AG04449 (cell line): ENCODE measurements around the gene FLVCR2.

Experiments
- CTCF ChIA-PET: fragments of 350-600 bp; formaldehyde crosslinking; extraction: SDS; loops from one replicate; lab custom pipeline; 2021; ENCODE audit warnings: antibody characterized with exemption; lab: Yijun Ruan, JAX
- POLR2A ChIA-PET: fragments of 400-600, 350-600 bp; formaldehyde crosslinking; extraction: SDS; loops from one replicate; lab custom pipeline; 2020; ENCODE audit warnings: antibody characterized with exemption, inconsistent platforms; lab: Yijun Ruan, JAX
- DNase-seq: peaks from one replicate; pipeline ENCODE4 v3.0.0-alpha.2; 2010; ENCODE audit warnings: low read depth, low spot score
- H3K4me3 ChIP-seq: 2 replicates; pipeline ENCODE4 v1.5.1; 2011; ENCODE audit warnings: low read depth, mild to moderate bottlenecking, control low read depth, low read length
- TF ChIP-seq, protein P1 (sequence below): IDR thresholded peaks from one replicate; pipeline ENCODE4 v1.5.1; 2011; ENCODE audit warnings: mild to moderate bottlenecking, moderate library complexity, low read length, control low read depth, inconsistent platforms; ENCODE audit not compliant: insufficient read depth; ENCODE audit errors: missing control alignments

Gene FLVCR2

DNA sequence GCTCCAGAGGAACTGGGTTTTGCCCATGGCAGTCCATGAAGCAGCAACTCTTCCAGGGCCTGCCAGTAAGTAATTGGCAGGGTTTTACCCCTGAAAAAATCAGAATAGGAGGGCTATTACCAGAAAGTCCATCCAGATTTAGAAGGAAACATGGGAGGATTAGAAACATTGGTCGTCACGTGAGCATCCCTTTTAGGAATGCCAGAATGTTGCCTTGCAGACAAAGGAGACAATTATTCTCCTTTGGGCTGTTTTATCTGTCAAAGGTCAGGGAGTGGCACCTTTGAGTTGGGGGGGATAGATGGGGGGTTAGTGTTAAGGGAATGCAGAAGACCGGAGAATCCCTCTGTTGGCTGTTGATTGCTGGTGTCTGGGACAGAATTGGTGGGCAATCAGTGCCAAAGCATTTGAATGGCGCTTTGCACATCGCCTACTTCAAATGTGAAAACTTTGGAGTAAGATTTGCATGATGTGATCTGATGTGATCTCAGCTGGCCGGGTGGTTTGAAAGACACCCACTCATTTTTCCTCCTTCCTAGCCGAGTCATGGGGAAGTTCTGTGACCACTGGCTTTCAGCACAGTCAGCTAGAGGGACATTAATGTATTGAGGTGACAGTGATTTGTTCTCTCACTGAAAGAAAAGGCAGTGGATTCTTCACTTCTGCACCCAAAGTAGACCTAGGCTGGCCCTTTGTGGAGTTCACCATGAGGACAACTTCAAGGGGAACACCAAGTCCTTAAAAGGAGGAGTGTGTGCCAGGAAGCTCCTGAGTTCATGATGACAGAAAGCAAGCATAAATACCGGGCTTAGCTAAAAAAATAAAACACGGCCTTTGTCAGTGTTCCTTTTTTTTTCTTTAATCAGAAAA is 31.4 kb downstream of the FLVCR2 start:
- no peak overlapping the region for H3K4me3 ChIP-seq
- DNase-seq: no peak
- POLR2A ChIA-PET: no interaction called here
- TF ChIP-seq, protein P1, sequence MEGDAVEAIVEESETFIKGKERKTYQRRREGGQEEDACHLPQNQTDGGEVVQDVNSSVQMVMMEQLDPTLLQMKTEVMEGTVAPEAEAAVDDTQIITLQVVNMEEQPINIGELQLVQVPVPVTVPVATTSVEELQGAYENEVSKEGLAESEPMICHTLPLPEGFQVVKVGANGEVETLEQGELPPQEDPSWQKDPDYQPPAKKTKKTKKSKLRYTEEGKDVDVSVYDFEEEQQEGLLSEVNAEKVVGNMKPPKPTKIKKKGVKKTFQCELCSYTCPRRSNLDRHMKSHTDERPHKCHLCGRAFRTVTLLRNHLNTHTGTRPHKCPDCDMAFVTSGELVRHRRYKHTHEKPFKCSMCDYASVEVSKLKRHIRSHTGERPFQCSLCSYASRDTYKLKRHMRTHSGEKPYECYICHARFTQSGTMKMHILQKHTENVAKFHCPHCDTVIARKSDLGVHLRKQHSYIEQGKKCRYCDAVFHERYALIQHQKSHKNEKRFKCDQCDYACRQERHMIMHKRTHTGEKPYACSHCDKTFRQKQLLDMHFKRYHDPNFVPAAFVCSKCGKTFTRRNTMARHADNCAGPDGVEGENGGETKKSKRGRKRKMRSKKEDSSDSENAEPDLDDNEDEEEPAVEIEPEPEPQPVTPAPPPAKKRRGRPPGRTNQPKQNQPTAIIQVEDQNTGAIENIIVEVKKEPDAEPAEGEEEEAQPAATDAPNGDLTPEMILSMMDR: no peak
- CTCF ChIA-PET: interaction anchor here (0.9 to 4.0 kb wide), 6 partner anchors 30 to 48 kb away, joined by 3 to 17 read pairs (median 4); no protein-coding TSS in a partner anchor

DNA sequence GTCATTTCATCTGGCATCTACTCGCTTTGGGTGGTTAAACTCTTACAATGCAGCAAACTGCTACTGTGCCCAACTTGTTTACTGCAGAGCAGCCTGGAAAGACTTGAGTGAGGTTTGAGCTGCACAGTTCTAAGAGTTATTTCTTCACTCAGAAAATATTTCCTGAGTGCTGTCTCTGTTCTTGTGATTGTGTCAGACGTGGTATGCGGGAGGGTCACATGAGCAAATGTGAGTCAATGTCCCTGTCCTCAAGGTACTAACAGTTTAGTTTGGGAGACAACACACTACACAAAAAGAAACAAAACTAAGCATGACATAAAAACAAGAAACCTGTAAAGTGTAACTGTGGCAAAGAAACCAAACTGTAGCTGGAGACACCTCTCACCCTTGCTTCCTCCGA is 32.4 kb downstream of the FLVCR2 start:
- CTCF ChIA-PET: interaction anchor here (0.9 to 4.0 kb wide), 4 partner anchors 34 to 49 kb away, joined by 3 to 17 read pairs (median 4); no protein-coding TSS in a partner anchor
- no peak overlapping the region for H3K4me3 ChIP-seq
- POLR2A ChIA-PET: no interaction called here
- DNase-seq: no peak
- TF ChIP-seq, protein P1: no peak

DNA sequence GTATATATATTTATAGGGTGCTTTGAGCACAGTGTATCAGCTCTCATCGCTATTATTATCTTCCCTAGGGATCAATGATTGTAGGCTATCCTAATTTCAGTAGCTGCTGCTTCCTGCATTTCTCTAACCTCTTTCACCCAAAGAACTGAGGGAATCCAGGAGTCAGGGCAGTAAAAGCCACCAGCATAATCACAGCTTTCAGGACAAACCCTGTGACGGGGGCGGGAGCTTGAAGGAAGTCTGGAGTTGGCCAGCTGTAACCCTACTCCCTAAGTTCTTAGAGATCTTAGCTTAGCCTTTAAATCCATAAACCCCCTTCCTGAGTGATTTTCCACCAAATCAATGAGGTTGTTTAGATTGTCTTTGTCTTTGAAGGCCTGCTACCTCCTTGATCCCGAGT is 33.7 kb downstream of the FLVCR2 start:
- DNase-seq: no peak
- ChIA-PET POLR2A (interaction anchor here (1.1 kb wide), 1 partner anchor 9 kb away, joined by 3 read pairs; no protein-coding TSS in a partner anchor), CTCF (interaction anchor here (0.7 to 4.0 kb wide), 3 partner anchors 42 to 50 kb away, joined by 4 to 17 read pairs (median 4); no protein-coding TSS in a partner anchor)
- no peak overlapping the region for H3K4me3 ChIP-seq
- TF ChIP-seq, protein P1: no peak

DNA sequence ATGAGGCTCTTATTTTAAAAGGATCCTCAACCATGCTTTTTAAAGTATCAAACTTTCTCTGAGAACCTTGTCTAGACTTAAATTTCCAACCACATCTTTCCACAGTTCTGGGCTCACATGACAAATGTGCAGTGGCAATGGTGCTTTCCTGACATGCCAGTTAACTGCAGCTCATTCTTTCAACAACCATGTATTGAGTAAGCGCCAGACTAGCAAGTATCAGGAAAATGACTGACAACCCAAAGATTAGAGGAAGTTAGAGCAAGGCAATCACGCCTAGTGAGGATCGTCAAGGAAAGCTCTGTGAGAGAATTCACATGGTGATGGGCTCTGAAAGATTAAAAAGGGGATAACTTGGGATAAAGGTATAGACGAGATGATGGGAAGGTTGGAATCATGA is 35.8 kb downstream of the FLVCR2 start:
- ChIA-PET CTCF (interaction anchor here (1.4 kb wide), 1 partner anchor 53 kb away, joined by 4 read pairs; no protein-coding TSS in a partner anchor), POLR2A (no interaction called here)
- no peak for DNase-seq
- H3K4me3 ChIP-seq: no peak overlapping the region
- TF ChIP-seq, protein P1: no peak

DNA sequence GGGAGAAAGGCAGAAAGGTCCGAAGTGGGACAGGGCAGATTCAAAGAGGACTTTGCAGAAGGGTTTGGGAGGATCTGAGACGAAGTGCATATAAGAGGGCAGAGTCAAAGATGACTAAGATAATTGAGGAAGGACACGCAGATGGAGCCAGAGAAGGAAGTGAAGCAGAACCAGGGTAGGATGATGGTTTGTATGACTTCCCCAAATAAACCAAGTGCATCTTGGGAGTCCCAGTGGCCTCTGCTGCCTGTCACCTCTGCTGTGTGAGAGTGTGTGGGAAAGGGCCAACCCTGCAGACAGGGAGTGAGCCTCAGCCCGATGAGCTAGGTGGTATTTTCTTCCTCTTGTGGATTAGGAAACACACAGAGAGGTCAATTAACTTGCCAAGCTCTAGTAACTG is 36.8 kb downstream of the FLVCR2 start:
- ChIA-PET CTCF (interaction anchor here (1.4 kb wide), 1 partner anchor 54 kb away, joined by 4 read pairs; no protein-coding TSS in a partner anchor), POLR2A (no interaction called here)
- H3K4me3 ChIP-seq: no peak overlapping the region
- DNase-seq: no peak
- TF ChIP-seq, protein P1: no peak

DNA sequence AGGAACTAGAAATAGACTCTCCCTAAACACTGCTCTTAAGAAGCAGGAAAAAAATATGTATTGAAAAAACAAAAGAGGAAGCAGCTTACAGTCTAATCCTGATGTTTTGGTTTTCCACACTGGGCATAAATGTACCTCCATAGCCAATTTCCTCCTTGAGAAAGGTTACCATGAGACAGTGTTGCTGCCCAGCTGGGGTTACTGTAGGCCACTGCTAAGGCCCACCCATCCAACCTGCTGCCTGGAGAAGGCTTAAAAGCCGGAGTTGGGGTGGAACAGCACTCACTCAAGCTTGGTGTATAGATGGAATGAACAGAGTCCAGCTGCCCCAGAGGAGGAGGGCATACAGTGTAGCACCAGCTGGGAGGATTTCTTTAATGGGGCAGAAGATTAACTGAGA is 41.1 kb downstream of the FLVCR2 start:
- POLR2A ChIA-PET: no interaction called here
- TF ChIP-seq, protein P1: no peak

More for the DNA sequence above, 41.1 kb downstream of the FLVCR2 start:
- DNase-seq: no peak
- no peak overlapping the region for H3K4me3 ChIP-seq
- CTCF ChIA-PET: interaction anchor here (1.0 to 4.7 kb wide), 4 partner anchors 8 to 58 kb away, joined by 4 to 20 read pairs (median 10); partner anchors contain the start of gene FLVCR2
